Mucosa of stomach (tissue), 1 donor: ENCODE measurements around the gene TMEM94.
A peak's percentile ranks its signal among the peaks of the same experiment; 100 is the strongest.

Experiments
- H3K27me3 ChIP-seq: one replicate; pipeline ENCODE4 v1.7.0; 2013; ENCODE audit warnings: mild to moderate bottlenecking, low read length; ENCODE audit not compliant: control insufficient read depth, insufficient read depth
- H3K36me3 ChIP-seq: one replicate; pipeline ENCODE4 v1.7.0; 2013; ENCODE audit warnings: low read length; ENCODE audit not compliant: control insufficient read depth, insufficient read depth
- H3K4me1 ChIP-seq: one replicate; pipeline ENCODE4 v1.7.0; 2013; ENCODE audit warnings: mild to moderate bottlenecking, low read length; ENCODE audit not compliant: control insufficient read depth, insufficient read depth
- H3K4me3 ChIP-seq: one replicate; pipeline ENCODE4 v1.7.0; 2013; ENCODE audit warnings: low read length
- H3K9ac ChIP-seq: one replicate; pipeline ENCODE4 v1.7.0; 2013; ENCODE audit warnings: mild to moderate bottlenecking, low read length, moderate library complexity
- H3K9me3 ChIP-seq: one replicate; pipeline ENCODE4 v1.7.0; 2013; ENCODE audit warnings: mild to moderate bottlenecking, low read length, moderate library complexity; ENCODE audit not compliant: control insufficient read depth
- donor health status: Pancreatic carcinoma.

TMEM94 gene

GRCh38 chr17:75503337-75503950 is 47.0 kb downstream of the TMEM94 start:
- no peaks in the 10 kb centered on the region for H3K27me3 ChIP-seq
- H3K9ac ChIP-seq: no peak overlapping the region
- peaks cover 6% of the 10 kb centered on the region for H3K4me1 ChIP-seq
- H3K4me3 ChIP-seq: no peak overlapping the region
- H3K36me3 ChIP-seq: peaks cover 4% of the 10 kb centered on the region
- H3K9me3 ChIP-seq: no peaks in the 10 kb centered on the region

GRCh38 chr17:75503976-75504346 is 47.5 kb downstream of the TMEM94 start:
- H3K4me3 ChIP-seq: no peak overlapping the region
- no peak overlapping the region for H3K9ac ChIP-seq
- peaks cover 12% of the 10 kb centered on the region for H3K4me1 ChIP-seq
- no peaks in the 10 kb centered on the region for H3K27me3 ChIP-seq
- H3K9me3 ChIP-seq: no peaks in the 10 kb centered on the region
- H3K36me3 ChIP-seq: peaks cover 9% of the 10 kb centered on the region

- Histone ChIP-seq H3K4me3 (no peak overlapping the region), H3K9ac (no peak overlapping the region), H3K36me3 (peaks cover 9% of the 10 kb centered on the region), H3K4me1 (peaks cover 14% of the 10 kb centered on the region), H3K9me3 (no peaks in the 10 kb centered on the region), H3K27me3 (no peaks in the 10 kb centered on the region)
Observed at GRCh38 chr17:75504347-75505151, 48.1 kb downstream of the TMEM94 start.

- Histone ChIP-seq H3K4me3 (no peak overlapping the region), H3K4me1 (peaks cover 16% of the 10 kb centered on the region), H3K9me3 (no peaks in the 10 kb centered on the region), H3K27me3 (no peaks in the 10 kb centered on the region), H3K36me3 (peaks cover 9% of the 10 kb centered on the region), H3K9ac (no peak overlapping the region)
Observed at GRCh38 chr17:75505152-75505409, 48.6 kb downstream of the TMEM94 start.

GRCh38 chr17:75505640-75506039 is 49.2 kb downstream of the TMEM94 start:
- no peak overlapping the region for H3K4me3 ChIP-seq
- no peaks in the 10 kb centered on the region for H3K9me3 ChIP-seq
- peaks cover 9% of the 10 kb centered on the region for H3K36me3 ChIP-seq
- H3K27me3 ChIP-seq: no peaks in the 10 kb centered on the region
- H3K9ac ChIP-seq: no peak overlapping the region
- peaks cover 21% of the 10 kb centered on the region for H3K4me1 ChIP-seq

GRCh38 chr17:75506134-75506533 is 49.7 kb downstream of the TMEM94 start:
- peaks cover 25% of the 10 kb centered on the region for H3K4me1 ChIP-seq
- H3K9ac ChIP-seq: no peak overlapping the region
- H3K4me3 ChIP-seq: no peak overlapping the region
- H3K9me3 ChIP-seq: no peaks in the 10 kb centered on the region
- H3K36me3 ChIP-seq: peaks cover 9% of the 10 kb centered on the region
- no peaks in the 10 kb centered on the region for H3K27me3 ChIP-seq

- no peaks in the 10 kb centered on the region for H3K9me3 ChIP-seq
- peaks cover 9% of the 10 kb centered on the region for H3K36me3 ChIP-seq
- peaks cover 32% of the 10 kb centered on the region for H3K4me1 ChIP-seq
- H3K9ac ChIP-seq: no peak overlapping the region
- H3K4me3 ChIP-seq: no peak overlapping the region
- H3K27me3 ChIP-seq: no peaks in the 10 kb centered on the region
Observed at GRCh38 chr17:75506888-75507287, 50.5 kb downstream of the TMEM94 start.

GRCh38 chr17:75507733-75508719 is 51.6 kb downstream of the TMEM94 start:
- Histone ChIP-seq H3K27me3 (no peaks in the 10 kb centered on the region), H3K4me3 (no peak overlapping the region), H3K4me1 (peaks cover 44% of the 10 kb centered on the region), H3K9me3 (no peaks in the 10 kb centered on the region), H3K9ac (peak overlapping the region; percentile 39), H3K36me3 (peaks cover 9% of the 10 kb centered on the region)

- Histone ChIP-seq H3K9ac (peak overlapping the region; percentile 39), H3K9me3 (no peaks in the 10 kb centered on the region), H3K4me1 (peaks cover 53% of the 10 kb centered on the region), H3K27me3 (no peaks in the 10 kb centered on the region), H3K4me3 (no peak overlapping the region), H3K36me3 (peaks cover 9% of the 10 kb centered on the region)
Observed at GRCh38 chr17:75508931-75509361, 52.5 kb downstream of the TMEM94 start.

GRCh38 chr17:75509528-75510258 is 53.3 kb downstream of the TMEM94 start:
- Histone ChIP-seq H3K9ac (no peak overlapping the region), H3K4me3 (no peak overlapping the region), H3K36me3 (peaks cover 9% of the 10 kb centered on the region), H3K4me1 (peaks cover 53% of the 10 kb centered on the region), H3K9me3 (no peaks in the 10 kb centered on the region), H3K27me3 (no peaks in the 10 kb centered on the region)

- Histone ChIP-seq H3K36me3 (peaks cover 9% of the 10 kb centered on the region), H3K9me3 (no peaks in the 10 kb centered on the region), H3K4me1 (peaks cover 53% of the 10 kb centered on the region), H3K4me3 (peak overlapping the region; percentile 1), H3K27me3 (no peaks in the 10 kb centered on the region), H3K9ac (peak overlapping the region; percentile 49)
Observed at GRCh38 chr17:75511270-75511609, 54.8 kb downstream of the TMEM94 start.
